ENCODE data around the gene KRTAP12-1. TPM values are rescaled to one million over a fixed set of nuclear protein-coding genes. Genes with fewer than 3 reads are reported as not detected.

The KRTAP12-1 gene
- total and polyA plus RNA-seq, 2 of the 8 experiments (the other 6 are each of a cell fraction or from before 2014, with no cell fraction given) = 0.50 to 0.73 TPM

DNA sequence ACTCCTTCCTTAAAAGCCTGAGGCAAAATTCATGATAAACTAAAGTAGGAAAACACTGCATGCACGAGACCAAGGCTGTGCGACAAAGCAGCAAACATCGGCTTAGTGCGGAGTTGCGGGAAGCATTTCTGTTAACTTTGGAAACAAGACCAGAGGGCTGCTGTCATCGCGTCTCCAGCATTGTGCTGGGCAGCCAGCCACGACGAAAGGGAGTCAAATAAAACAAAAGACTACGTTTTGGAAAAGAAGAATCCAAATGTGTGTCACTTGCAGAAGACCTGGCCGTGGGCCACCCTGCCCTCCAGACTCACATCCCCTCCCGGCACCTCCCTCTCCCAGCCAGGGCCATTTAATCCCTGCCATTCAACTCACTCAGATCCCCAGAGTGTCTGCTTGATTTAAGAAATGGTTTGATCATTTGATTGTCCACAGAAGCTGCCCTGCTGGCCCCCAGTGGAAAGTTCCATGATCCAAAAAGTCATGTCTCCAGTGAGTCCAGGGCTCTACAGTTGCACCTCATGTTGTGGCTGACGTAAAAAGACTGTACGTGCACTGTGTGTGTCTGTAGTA, 38.1 kb downstream of the KRTAP12-1 start:
- no peak overlapping the region for H3K4me2 ChIP-seq (ENCODE audit: insufficient read depth in 1 of 2, low read depth in 2 of 2, low read length in 2 of 2)
- no peak overlapping the region for H2AK5ac ChIP-seq (ENCODE audit: low read depth, low read length)
- peaks cover 3 to 8% of the 10 kb centered on the region in 2 experiments; a peak in 3 of 4 replicates for H3K9me3 ChIP-seq (ENCODE audit: insufficient read depth in 2 of 2, low read depth in 1 of 2, low read length in 1 of 2)
- FAIRE-seq = no peak
- H2BK20ac ChIP-seq (ENCODE audit: low read length) = no peak overlapping the region
- H2BK120ac ChIP-seq (replicated peaks; ENCODE audit: low read depth, low read length) = no peak overlapping the region
- H3K9ac ChIP-seq (replicated peaks in 1 of 4; ENCODE audit: extremely low read depth in 1 of 4, low read depth in 3 of 4, low read length in 3 of 4) = no peak overlapping the region
- DNase-seq (ENCODE audit: low read depth in 1 of 2, low spot score in 2 of 2) = no peak
- H2AFZ ChIP-seq (ENCODE audit: low read length) = no peak overlapping the region
- no peak overlapping the region for H3K4ac ChIP-seq (replicated peaks; ENCODE audit: insufficient read length, low read depth, low read length)
- H3K23me2 ChIP-seq (ENCODE audit: low read depth, low read length) = no peaks in the 10 kb centered on the region; the same call in 1 of the 2 replicates
- H3K27ac ChIP-seq (ENCODE audit: low read depth, low read length) = no peak overlapping the region
- H3K14ac ChIP-seq (ENCODE audit: insufficient read length) = no peak overlapping the region
- POLR2A ChIA-PET (ENCODE audit: partially characterized antibody) = no interaction called here
- WGBS, 2 experiments (ENCODE audit: extremely low coverage in 1 of 2, insufficient coverage in 1 of 2, insufficient read length in 1 of 2, insufficient replicate concordance in 2 of 2, low coverage in 1 of 2, low lambda C conversion rate in 2 of 2, missing lambda C conversion rate in 1 of 2) = 75% methylated on average over 14 of the region's 14 CpGs; no CpG with 5 or more reads in 1 of the 2 experiments
- H3K18ac ChIP-seq (ENCODE audit: extremely low read depth, low read length) = no peak overlapping the region
- H3K4me3 ChIP-seq (ENCODE audit: extremely low read depth in 1 of 4, insufficient read depth in 2 of 4, low read depth in 3 of 4, low read length in 4 of 4) = no peak overlapping the region
- no peaks in the 10 kb centered on the region for H4K20me1 ChIP-seq (replicated peaks in 1 of 2; ENCODE audit: control insufficient read depth in 1 of 2, insufficient read depth in 2 of 2, low read length in 2 of 2)
- H2BK5ac ChIP-seq (ENCODE audit: low read depth, low read length) = no peak overlapping the region
- peaks cover 0 to 14% (median 4%) of the 10 kb centered on the region in 4 experiments; a peak in 3 of 7 replicates for H3K4me1 ChIP-seq (replicated peaks in 1 of 4; ENCODE audit: control insufficient read depth in 3 of 4, insufficient read depth in 4 of 4, low read length in 3 of 4)
- no peak overlapping the region for H3K56ac ChIP-seq (replicated peaks; ENCODE audit: insufficient read length, low read depth, low read length)
- H3K36me3 ChIP-seq (ENCODE audit: control insufficient read depth in 2 of 4, insufficient read depth in 4 of 4, low read length in 3 of 4) = no peaks in the 10 kb centered on the region
- no peak overlapping the region for H4K5ac ChIP-seq (ENCODE audit: insufficient read length, low read depth, low read length)
- H2BK15ac ChIP-seq (ENCODE audit: low read length) = no peak overlapping the region
- no peaks in the 10 kb centered on the region for H3K27me3 ChIP-seq (replicated peaks in 1 of 4; ENCODE audit: control insufficient read depth in 3 of 4, extremely low read depth in 1 of 4, insufficient read depth in 3 of 4, low read length in 3 of 4)
- H3K79me1 ChIP-seq (ENCODE audit: low read depth, low read length) = no peaks in the 10 kb centered on the region; the same call in 1 of the 2 replicates
- no peak overlapping the region for H4K8ac ChIP-seq (ENCODE audit: extremely low read depth, insufficient read depth, low read length)
- no peaks in the 10 kb centered on the region for H3K79me2 ChIP-seq (ENCODE audit: control insufficient read depth in 1 of 2, insufficient read depth in 2 of 2, low read length in 2 of 2)
- H3K23ac ChIP-seq (ENCODE audit: insufficient read length) = no peak overlapping the region
- no peak overlapping the region for H2BK12ac ChIP-seq (ENCODE audit: low read depth, low read length)
- H4K91ac ChIP-seq (replicated peaks; ENCODE audit: insufficient read length, low read length) = no peak overlapping the region
- CTCF ChIA-PET (ENCODE audit: partially characterized antibody) = no interaction called here
- TF ChIP-seq POU5F1 (IDR thresholded peaks at IDR 0.05; ENCODE audit: low read depth, low read length) (no peak), CREB1 (IDR thresholded peaks at IDR 0.05) (no peak)

Measured in H1 (cell line).